ENCODE measurements around the gene FAM53A.
A peak's percentile ranks its signal among the peaks of the same experiment; 100 is the strongest.
"Not testable (repeated sequence)": the region's sequence is repeated elsewhere in the genome, so short reads cannot be mapped to it uniquely, and the experiment has no call there.

Gene FAM53A

GRCh38 chr4:1717129-1718094 lies 33.3 kb upstream of the FAM53A start:
- DNase-seq (ENCODE audit: low read depth in 2 of 2, low spot score in 1 of 2), result no peak

- DNase-seq (ENCODE audit: low read depth in 2 of 2, low spot score in 1 of 2), result no peak
Measured at GRCh38 chr4:1716065-1716945, 32.2 kb upstream of the FAM53A start.

DNA sequence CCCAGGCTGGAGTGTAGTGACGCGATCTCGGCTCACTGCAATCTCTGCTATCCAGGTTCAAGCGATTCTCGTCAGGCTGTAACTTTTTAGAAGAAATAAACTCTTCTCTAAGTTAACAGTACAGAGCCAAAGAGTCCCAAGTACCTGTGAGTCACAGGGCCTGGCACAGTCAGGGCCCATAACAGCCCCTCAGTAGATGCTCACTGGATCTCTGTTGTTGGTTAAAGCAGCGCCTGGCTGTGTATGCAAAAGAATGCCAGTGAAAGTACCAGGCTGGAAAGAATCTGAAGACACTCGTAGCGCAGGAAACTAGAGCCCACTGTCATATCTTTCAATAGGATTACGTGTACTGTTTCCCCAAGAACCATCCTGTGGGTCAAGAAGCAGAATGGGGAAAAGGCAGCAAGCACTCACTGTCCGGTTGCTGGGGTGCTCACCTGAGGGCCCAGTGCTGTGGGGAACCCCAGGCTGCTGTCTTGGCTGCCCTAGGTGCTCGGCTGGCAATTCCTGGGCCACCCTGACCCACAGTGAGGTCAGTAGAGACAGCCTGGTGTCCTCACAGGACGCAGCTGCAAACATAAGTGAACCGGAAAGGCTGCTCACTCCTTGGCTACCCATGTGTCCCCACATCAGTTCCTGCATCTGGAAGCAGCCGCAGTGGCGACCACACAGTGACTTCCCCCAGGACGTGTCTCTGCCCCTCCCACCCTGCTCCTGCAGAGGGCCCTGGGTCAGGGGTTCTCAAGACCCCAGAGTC lies 31.1 kb upstream of the FAM53A start:
- no peak for DNase-seq (ENCODE audit: low read depth in 2 of 2, low spot score in 1 of 2)

- no peak for DNase-seq (ENCODE audit: low read depth in 2 of 2, low spot score in 1 of 2)
Measured at GRCh38 chr4:1714303-1715001, 30.3 kb upstream of the FAM53A start.

GRCh38 chr4:1713003-1713851 lies 29.1 kb upstream of the FAM53A start:
- no peak for DNase-seq (ENCODE audit: low read depth in 2 of 2, low spot score in 1 of 2)

DNA sequence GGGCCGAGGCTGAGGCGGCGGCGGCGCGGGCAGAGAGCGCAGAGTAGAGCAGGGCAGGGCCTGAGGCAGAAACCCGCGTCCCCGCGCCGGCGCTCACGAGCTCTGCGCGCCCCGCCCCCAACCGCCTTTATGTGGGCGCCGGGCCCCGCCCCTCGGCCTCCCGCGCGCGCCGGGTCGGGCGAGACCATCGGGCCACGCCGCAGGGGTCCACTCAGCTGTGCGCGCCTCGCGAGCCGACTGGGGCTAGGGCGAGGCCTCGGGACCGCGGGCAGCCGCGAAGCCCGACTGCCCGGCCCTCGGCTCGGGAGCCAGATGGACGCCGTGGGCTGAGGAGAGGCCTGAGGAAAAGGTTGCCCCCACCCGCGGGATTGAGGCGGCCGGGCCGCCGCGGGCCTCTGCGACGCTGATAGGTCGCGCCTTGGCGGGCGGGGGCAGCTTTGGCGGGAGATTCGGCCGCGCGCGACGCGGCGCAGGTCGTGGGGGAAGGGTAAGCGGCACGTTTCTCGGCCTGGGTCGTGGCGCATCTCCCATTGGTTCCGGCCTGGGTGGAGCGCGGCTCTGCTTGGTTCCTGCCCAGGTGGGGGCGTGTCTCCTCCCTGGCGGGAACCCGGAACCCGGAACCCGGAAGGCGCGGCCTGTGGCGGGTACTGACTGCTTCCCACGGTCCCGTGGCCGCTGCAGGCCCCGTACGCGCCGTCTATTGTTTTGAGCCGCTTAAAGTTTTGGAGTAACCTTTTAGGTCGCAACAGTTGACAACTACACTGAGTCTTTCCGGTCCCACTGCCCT lies 28.3 kb upstream of the FAM53A start, which contains the start of gene SLBP:
TSS of gene SLBP (minus strand) at position 104 of the 787 bp plus-strand sequence. CDS start 131 bp downstream, outside the sequence.
- peak; percentile 95 to 97 for DNase-seq (ENCODE audit: low read depth in 2 of 2, low spot score in 1 of 2)

- DNase-seq (ENCODE audit: low read depth in 2 of 2, low spot score in 1 of 2), result no peak
Measured at GRCh38 chr4:1711571-1712215, 27.6 kb upstream of the FAM53A start.

DNA sequence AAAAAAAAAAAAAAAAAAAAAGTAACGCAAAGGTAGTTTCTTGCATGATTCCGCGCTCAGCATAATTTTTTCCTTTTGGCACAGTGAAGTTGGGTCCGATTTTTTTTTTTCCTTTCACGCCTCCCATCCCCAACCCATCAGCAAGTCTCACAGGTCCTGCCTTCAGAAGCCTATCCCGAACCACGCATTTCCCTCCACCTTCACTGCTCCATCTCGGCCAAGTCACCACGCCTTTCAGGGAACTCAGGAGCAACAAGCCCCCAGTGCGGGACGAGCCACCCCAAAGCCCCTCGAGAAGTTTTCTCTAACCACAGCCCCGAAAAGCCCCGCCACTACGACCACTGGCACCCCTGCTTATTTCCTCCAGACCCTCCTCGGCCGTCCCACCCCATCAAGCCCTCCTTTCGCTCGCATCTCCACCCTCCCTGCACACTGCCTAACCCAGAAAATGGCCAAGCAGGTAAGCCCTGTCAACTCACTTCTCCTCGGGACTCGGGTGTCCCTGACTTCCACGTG lies 27.0 kb upstream of the FAM53A start:
- DNase-seq (ENCODE audit: low read depth in 2 of 2, low spot score in 1 of 2), result no peak

DNA sequence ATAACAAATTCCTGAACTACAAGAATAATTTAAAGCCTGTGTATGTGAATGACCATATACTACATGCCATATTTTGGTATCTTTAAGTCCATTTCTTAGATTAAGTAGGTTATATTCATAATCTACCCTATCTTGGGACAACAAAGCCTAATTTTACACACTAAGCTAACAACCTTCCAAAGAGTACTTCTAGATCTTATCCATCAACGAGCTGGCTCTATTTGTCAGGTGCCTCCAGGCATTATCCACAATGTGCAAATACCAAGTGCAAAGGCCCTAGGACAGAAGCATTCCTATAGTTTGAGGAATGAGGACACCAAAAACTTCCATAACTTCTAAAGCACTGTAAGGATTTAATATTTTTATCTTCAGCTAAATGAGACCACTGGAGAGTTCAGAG lies 24.5 kb upstream of the FAM53A start:
- no peak for DNase-seq (ENCODE audit: low read depth in 2 of 2, low spot score in 1 of 2)

GRCh38 chr4:1706358-1706757 lies 22.2 kb upstream of the FAM53A start:
- no peak for DNase-seq (ENCODE audit: low read depth in 2 of 2, low spot score in 1 of 2)

- DNase-seq (ENCODE audit: low read depth in 2 of 2, low spot score in 1 of 2), result no peak
Measured at GRCh38 chr4:1705732-1706131, 21.6 kb upstream of the FAM53A start.

- no peak for DNase-seq (ENCODE audit: low read depth in 2 of 2, low spot score in 1 of 2)
Measured at GRCh38 chr4:1703867-1704266, 19.8 kb upstream of the FAM53A start.

- not testable (repeated sequence) for DNase-seq (ENCODE audit: low read depth in 2 of 2, low spot score in 1 of 2)
Measured at GRCh38 chr4:1701671-1702070, 17.6 kb upstream of the FAM53A start.

GRCh38 chr4:1695913-1696312 lies 11.8 kb upstream of the FAM53A start:
- DNase-seq (ENCODE audit: low read depth in 2 of 2, low spot score in 1 of 2), result no peak

GRCh38 chr4:1693131-1693896 lies 9.2 kb upstream of the FAM53A start:
- DNase-seq (ENCODE audit: low read depth in 2 of 2, low spot score in 1 of 2), result peak in 1 of 2 donors; percentile 54

GRCh38 chr4:1691737-1692373 lies 7.7 kb upstream of the FAM53A start:
- DNase-seq (ENCODE audit: low read depth in 2 of 2, low spot score in 1 of 2), result no peak

- no peak for DNase-seq (ENCODE audit: low read depth in 2 of 2, low spot score in 1 of 2)
Measured at GRCh38 chr4:1690698-1691097, 6.6 kb upstream of the FAM53A start.
